ENCODE data around the gene IRF9.

Gene IRF9, protein sequence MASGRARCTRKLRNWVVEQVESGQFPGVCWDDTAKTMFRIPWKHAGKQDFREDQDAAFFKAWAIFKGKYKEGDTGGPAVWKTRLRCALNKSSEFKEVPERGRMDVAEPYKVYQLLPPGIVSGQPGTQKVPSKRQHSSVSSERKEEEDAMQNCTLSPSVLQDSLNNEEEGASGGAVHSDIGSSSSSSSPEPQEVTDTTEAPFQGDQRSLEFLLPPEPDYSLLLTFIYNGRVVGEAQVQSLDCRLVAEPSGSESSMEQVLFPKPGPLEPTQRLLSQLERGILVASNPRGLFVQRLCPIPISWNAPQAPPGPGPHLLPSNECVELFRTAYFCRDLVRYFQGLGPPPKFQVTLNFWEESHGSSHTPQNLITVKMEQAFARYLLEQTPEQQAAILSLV

GRCh38 chr14:24160850-24161804 lies at the start of gene IRF9:
TSS of gene IRF9 (plus strand) at chr14:24161265. CDS start at chr14:24162145, 880 bp downstream.
- H2AFZ ChIP-seq (ENCODE audit: low read depth, low read length): peak within 1 kb of the TSS; percentile 65
- peaks cover 9% of the 10 kb centered on the region for H3K79me2 ChIP-seq (ENCODE audit: insufficient read depth, low read length)
- H3K27me3 ChIP-seq (ENCODE audit: insufficient read depth, low read length, poor library complexity): no peaks in the 10 kb centered on the region
- H3K27ac ChIP-seq (ENCODE audit: low read length): peak within 1 kb of the TSS; percentile 78
- peak within 1 kb of the TSS; percentile 61 for H3K9ac ChIP-seq (ENCODE audit: low read depth, low read length)
- no peaks in the 10 kb centered on the region for H4K20me1 ChIP-seq (ENCODE audit: insufficient read depth, low read length)
- H3K9me3 ChIP-seq (ENCODE audit: insufficient read depth, low read length, severe bottlenecking): no peaks in the 10 kb centered on the region
- ATAC-seq (ENCODE audit: insufficient read depth, low read depth): peak; percentile 91
- peak; percentile 98 for DNase-seq
- peaks cover 77% of the 10 kb centered on the region for H3K36me3 ChIP-seq (ENCODE audit: insufficient read depth, low read length)
- H3K4me1 ChIP-seq (ENCODE audit: insufficient read depth, low read length): peaks cover 23% of the 10 kb centered on the region
- TF ChIP-seq EZH2 (IDR thresholded peaks at IDR 0.05; ENCODE audit: borderline replicate concordance, low read depth, low read length, severe bottlenecking): no peak
- TF ChIP-seq, protein P1, sequence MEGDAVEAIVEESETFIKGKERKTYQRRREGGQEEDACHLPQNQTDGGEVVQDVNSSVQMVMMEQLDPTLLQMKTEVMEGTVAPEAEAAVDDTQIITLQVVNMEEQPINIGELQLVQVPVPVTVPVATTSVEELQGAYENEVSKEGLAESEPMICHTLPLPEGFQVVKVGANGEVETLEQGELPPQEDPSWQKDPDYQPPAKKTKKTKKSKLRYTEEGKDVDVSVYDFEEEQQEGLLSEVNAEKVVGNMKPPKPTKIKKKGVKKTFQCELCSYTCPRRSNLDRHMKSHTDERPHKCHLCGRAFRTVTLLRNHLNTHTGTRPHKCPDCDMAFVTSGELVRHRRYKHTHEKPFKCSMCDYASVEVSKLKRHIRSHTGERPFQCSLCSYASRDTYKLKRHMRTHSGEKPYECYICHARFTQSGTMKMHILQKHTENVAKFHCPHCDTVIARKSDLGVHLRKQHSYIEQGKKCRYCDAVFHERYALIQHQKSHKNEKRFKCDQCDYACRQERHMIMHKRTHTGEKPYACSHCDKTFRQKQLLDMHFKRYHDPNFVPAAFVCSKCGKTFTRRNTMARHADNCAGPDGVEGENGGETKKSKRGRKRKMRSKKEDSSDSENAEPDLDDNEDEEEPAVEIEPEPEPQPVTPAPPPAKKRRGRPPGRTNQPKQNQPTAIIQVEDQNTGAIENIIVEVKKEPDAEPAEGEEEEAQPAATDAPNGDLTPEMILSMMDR (IDR thresholded peaks at IDR 0.05; ENCODE audit: borderline replicate concordance, extremely low read depth, low read length, poor library complexity, severe bottlenecking): peak; percentile 100
- H3K4me3 ChIP-seq (ENCODE audit: low read depth in 1 of 2, low read length in 2 of 2): peak within 1 kb of the TSS; percentile 24 to 61; a peak in 3 of 4 replicates
- H3K4me2 ChIP-seq (ENCODE audit: insufficient read depth, low read length): peak within 1 kb of the TSS; percentile 79

GRCh38 chr14:24113379-24113800 lies 47.7 kb upstream of the IRF9 start:
- DNase-seq (no peak), ATAC-seq (ENCODE audit: insufficient read depth, low read depth) (no peak)
- Histone ChIP-seq H3K4me3 (ENCODE audit: low read depth in 1 of 2, low read length in 2 of 2) (peak overlapping the region; percentile 28 to 63), H3K4me1 (ENCODE audit: insufficient read depth, low read length) (peaks cover 32% of the 10 kb centered on the region), H3K27ac (ENCODE audit: low read length) (peak overlapping the region; percentile 100), H4K20me1 (ENCODE audit: insufficient read depth, low read length) (no peaks in the 10 kb centered on the region), H3K9me3 (ENCODE audit: insufficient read depth, low read length, severe bottlenecking) (no peaks in the 10 kb centered on the region), H3K36me3 (ENCODE audit: insufficient read depth, low read length) (peaks cover 22% of the 10 kb centered on the region), H3K9ac (ENCODE audit: low read depth, low read length) (peak overlapping the region; percentile 76), H3K4me2 (ENCODE audit: insufficient read depth, low read length) (peak overlapping the region; percentile 93), H3K79me2 (ENCODE audit: insufficient read depth, low read length) (peaks cover 22% of the 10 kb centered on the region), H3K27me3 (ENCODE audit: insufficient read depth, low read length, poor library complexity) (no peaks in the 10 kb centered on the region), H2AFZ (ENCODE audit: low read depth, low read length) (peak overlapping the region; percentile 98)
- TF ChIP-seq EZH2 (IDR thresholded peaks at IDR 0.05; ENCODE audit: borderline replicate concordance, low read depth, low read length, severe bottlenecking): no peak
- TF ChIP-seq, protein P1 (IDR thresholded peaks at IDR 0.05; ENCODE audit: borderline replicate concordance, extremely low read depth, low read length, poor library complexity, severe bottlenecking): no peak

DNA sequence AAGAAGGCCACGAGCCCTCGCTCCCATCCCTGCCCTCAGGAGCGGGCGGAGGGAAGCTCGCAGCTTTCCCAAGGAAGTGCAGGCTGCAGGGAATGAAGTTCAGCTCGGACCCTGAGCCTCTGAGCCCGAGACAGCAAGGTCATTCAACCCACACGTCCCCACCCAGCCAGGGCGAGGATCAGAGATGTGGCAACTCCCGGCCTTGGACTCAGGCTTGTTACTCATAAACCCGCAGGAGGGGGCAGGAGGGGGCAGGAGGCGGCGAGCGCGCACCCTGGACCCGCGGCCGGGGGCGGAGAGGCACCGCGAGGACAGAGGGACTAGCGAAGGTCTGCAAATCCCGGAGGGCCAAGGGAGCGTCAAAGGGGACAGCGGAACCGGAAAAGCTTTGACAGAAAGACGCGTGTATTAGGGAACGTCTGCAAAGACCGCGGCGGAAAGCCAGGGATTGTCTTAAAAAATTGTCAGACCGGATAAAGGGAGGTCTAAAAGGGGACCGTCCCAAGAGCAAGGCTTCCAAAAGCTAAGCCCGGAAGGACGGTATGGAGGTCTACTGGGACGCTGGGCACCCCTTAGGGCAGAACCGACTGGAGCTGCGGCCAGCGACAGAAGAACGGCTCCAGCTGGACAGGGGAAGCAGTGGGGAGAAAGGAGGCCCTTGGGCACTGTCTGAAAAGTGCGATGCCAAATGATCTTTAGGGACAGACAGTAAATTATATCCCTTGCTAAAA lies 47.1 kb upstream of the IRF9 start:
- no peaks in the 10 kb centered on the region for H4K20me1 ChIP-seq (ENCODE audit: insufficient read depth, low read length)
- peak overlapping the region; percentile 28 to 63 for H3K4me3 ChIP-seq (ENCODE audit: low read depth in 1 of 2, low read length in 2 of 2)
- H3K9me3 ChIP-seq (ENCODE audit: insufficient read depth, low read length, severe bottlenecking): no peaks in the 10 kb centered on the region
- peaks cover 22% of the 10 kb centered on the region for H3K79me2 ChIP-seq (ENCODE audit: insufficient read depth, low read length)
- H3K27ac ChIP-seq (ENCODE audit: low read length): peak overlapping the region; percentile 100
- peaks cover 26% of the 10 kb centered on the region for H3K4me1 ChIP-seq (ENCODE audit: insufficient read depth, low read length)
- H3K36me3 ChIP-seq (ENCODE audit: insufficient read depth, low read length): peaks cover 28% of the 10 kb centered on the region
- peak overlapping the region; percentile 76 for H3K9ac ChIP-seq (ENCODE audit: low read depth, low read length)
- TF ChIP-seq EZH2 (IDR thresholded peaks at IDR 0.05; ENCODE audit: borderline replicate concordance, low read depth, low read length, severe bottlenecking): no peak
- TF ChIP-seq, protein P1 (IDR thresholded peaks at IDR 0.05; ENCODE audit: borderline replicate concordance, extremely low read depth, low read length, poor library complexity, severe bottlenecking): no peak
- peak overlapping the region; percentile 93 for H3K4me2 ChIP-seq (ENCODE audit: insufficient read depth, low read length)
- DNase-seq (peak; percentile 87), ATAC-seq (ENCODE audit: insufficient read depth, low read depth) (peak; percentile 57)
- peak overlapping the region; percentile 98 for H2AFZ ChIP-seq (ENCODE audit: low read depth, low read length)
- no peaks in the 10 kb centered on the region for H3K27me3 ChIP-seq (ENCODE audit: insufficient read depth, low read length, poor library complexity)
